Heart right ventricle (tissue), 16 donors: ENCODE data around the gene NDUFS3. TPM values are rescaled to one million over a fixed set of nuclear protein-coding genes. Genes with fewer than 3 reads are reported as not detected.

Source experiments
- ATAC-seq, 8 donors: fragments of 200-7000 bp; cut with Tn5 transposase; one replicate each; pipeline ENCODE4 v1.9.1; 2020; ENCODE audit warnings: mild to moderate bottlenecking in 8 of 8, moderate library complexity in 8 of 8, moderate number of reproducible peaks in 1 of 8
- DNase-seq, 2 donors: peaks; one replicate each; pipeline ENCODE4 v3.0.0-alpha.2; 2020
- H3K27ac ChIP-seq, 10 donors: fragments of 200-600 bp; sonication (generic) in 2 of 10; one replicate each; pipeline versions ENCODE4 v1.5.0 to v1.8.0; 2020 to 2022; ENCODE audit warnings: mild to moderate bottlenecking in 3 of 10
- H3K27me3 ChIP-seq, 7 donors: fragments of 200-600 bp; one replicate each; pipeline ENCODE4 v1.8.0; 2021 to 2022; ENCODE audit warnings: mild to moderate bottlenecking in 2 of 7
- H3K36me3 ChIP-seq, 9 donors: fragments of 200-600 bp; sonication (generic) in 1 of 9; one replicate each; pipeline versions ENCODE4 v1.5.0 to v1.8.0; 2020 to 2022; ENCODE audit warnings: mild to moderate bottlenecking in 2 of 9
- H3K4me1 ChIP-seq, 9 donors: fragments of 200-600 bp; sonication (generic) in 1 of 9; one replicate each; pipeline versions ENCODE4 v1.5.0 to v1.8.0; 2020 to 2022; ENCODE audit warnings: mild to moderate bottlenecking in 4 of 9
- H3K4me3 ChIP-seq, 10 donors: fragments of 200-600 bp; sonication (generic) in 2 of 10; one replicate each; pipeline versions ENCODE4 v1.5.0 to v1.8.0; 2020 to 2022; ENCODE audit warnings: mild to moderate bottlenecking in 7 of 10, moderate library complexity in 2 of 10
- H3K9me3 ChIP-seq, 11 donors: fragments of 200-600 bp in 10 of 11; sonication (generic) in 2 of 11; one replicate each; pipeline versions ENCODE4 v1.5.0 to v1.8.0; 2013 to 2022; ENCODE audit warnings: mild to moderate bottlenecking in 2 of 11, control low read depth in 1 of 11, moderate library complexity in 1 of 11
- WGBS, 2 donors: extraction: QIAGEN DNeasy Blood & Tissue Kit; methylation state at CpG; one replicate each; pipeline ENCODE4 v1.1.7; 2013; ENCODE audit warnings: inconsistent platforms in 1 of 2; 5-methylcytosine and 5-hydroxymethylcytosine counted together
- intact Hi-C, 10 donors: fragments of 100-400 bp; cut with DNase I; formaldehyde crosslinking; loops; one replicate each; pipeline versions ENCODE4 v1.11.1 to v1.14.2; 2022
- polyA plus RNA-seq, 2 donors: library from polyadenylated mRNA; stranded (reverse); fragments of 200-250 nt; gene quantifications; one replicate each; pipeline ENCODE4 v1.2.3, GENCODE V29; 2013
- total RNA-seq, 10 donors: library from RNA; stranded (reverse); fragmentation: NEBNext Ultra II Directional in 3 of 10; extraction: Animal tissue kit (Norgen Biotek cat#: 25700) in 3 of 10; gene quantifications; one replicate each; pipeline versions ENCODE4 v1.2.1 to v1.2.4, GENCODE V29; 2021 to 2023
- TF ChIP-seq, protein P1 (sequence below), 9 donors: fragments of 200-600 bp; sonication (generic) in 2 of 9; IDR thresholded peaks; one replicate each; pipeline versions ENCODE4 v1.5.0 to v1.8.0; 2021 to 2022; ENCODE audit warnings: antibody characterized with exemption in 9 of 9, mild to moderate bottlenecking in 5 of 9, moderate library complexity in 1 of 9
- donor health status: Arrhythmogenic right ventricular cardiomyopathy.
- donor health status: ischemic (EF 13 %, LVEDD 7.1; RV severe dilation, severe dysfunction).
- donor health status: healthy with polysubstance abuse.
- donor health status: DM: no; HTN: yes; CAD: no.
- donor health status: DM: no; HTN: no; CAD: no.
- donor health status: ischemic (EF 25% LVEDD 6.9; RV normal size, moderate dysfunction).
- donor health status: ischemic (EF 25% LVEDD 5.7; RV mildly dilated, moderate dysfunction).
- donor health status: healthy.
- donor health status: DM: yes; HTN: yes; CAD: no.
- donor health status: Ischemic cardiomyopathy.
- donor health status: ischemic (EF 35%, LVEDD 5.7; RV mildly dilated, moderate dysfunction).
- donor health status: nonischemic (EF 11% LVEDD 7.7; RV severe dilation, severe dysfunction).
- donor health status: DM: yes; HTN: yes; CAD: no.
- donor health status: PGD.
- donor health status: ischemic (EF 29% LVEDD 5.4; RV normal size, mild dysfunction).
- donor health status: nonischemic (EF 23%, LVEDD 6.1; RV moderate dilation, normal function).

Gene NDUFS3
- total and polyA plus RNA-seq, 12 donors = 171 to 570 (median 294) TPM

DNA sequence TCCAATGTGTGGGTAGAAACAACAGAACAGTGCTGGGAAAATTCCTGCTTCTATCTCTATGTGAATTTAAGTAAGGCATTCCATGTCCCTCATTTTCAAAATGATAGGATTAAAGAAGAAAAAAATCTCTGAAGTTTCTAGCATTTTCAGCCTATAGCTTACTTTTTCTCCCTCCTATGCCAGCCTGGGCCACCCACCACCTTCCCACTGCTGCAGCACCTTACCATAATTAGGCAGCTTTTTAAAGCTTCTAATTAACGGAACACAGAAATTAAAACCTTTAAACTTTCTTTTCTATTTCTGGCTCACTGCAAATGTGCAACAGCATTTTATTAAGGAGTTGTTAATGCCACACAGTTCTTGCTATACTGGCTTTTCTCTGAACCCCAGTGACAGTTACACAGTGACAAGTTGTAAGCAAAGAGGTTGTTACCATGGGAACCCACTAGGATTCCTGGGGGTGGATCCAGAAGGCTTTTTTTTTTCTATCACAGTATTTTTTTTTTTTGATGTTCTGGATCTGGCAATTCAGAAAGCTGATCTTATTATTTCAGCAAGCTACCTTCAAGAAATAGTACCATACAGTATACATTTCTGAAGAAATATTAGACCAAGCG, 46.2 kb upstream of the NDUFS3 start:
- H3K27ac ChIP-seq = peak overlapping the region in 1 of 10 donors; percentile 37
- TF ChIP-seq, protein P1, sequence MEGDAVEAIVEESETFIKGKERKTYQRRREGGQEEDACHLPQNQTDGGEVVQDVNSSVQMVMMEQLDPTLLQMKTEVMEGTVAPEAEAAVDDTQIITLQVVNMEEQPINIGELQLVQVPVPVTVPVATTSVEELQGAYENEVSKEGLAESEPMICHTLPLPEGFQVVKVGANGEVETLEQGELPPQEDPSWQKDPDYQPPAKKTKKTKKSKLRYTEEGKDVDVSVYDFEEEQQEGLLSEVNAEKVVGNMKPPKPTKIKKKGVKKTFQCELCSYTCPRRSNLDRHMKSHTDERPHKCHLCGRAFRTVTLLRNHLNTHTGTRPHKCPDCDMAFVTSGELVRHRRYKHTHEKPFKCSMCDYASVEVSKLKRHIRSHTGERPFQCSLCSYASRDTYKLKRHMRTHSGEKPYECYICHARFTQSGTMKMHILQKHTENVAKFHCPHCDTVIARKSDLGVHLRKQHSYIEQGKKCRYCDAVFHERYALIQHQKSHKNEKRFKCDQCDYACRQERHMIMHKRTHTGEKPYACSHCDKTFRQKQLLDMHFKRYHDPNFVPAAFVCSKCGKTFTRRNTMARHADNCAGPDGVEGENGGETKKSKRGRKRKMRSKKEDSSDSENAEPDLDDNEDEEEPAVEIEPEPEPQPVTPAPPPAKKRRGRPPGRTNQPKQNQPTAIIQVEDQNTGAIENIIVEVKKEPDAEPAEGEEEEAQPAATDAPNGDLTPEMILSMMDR (IDR thresholded peaks at IDR 0.05) = no peak
- ATAC-seq (peak in 2 of 8 donors; percentile 47 to 51), DNase-seq (no peak)
- WGBS, 2 donors = 75 to 87% methylated on average over 2 of the region's 2 CpGs
- H3K4me3 ChIP-seq = no peak overlapping the region
- peaks cover 4 to 85% (median 67%) of the 10 kb centered on the region in 9 donors for H3K4me1 ChIP-seq
- intact Hi-C loops = loop anchor here in 1 of 10 donors (10.0 kb wide), 1 partner anchor 48 kb away; no protein-coding TSS in a partner anchor
- no peaks in the 10 kb centered on the region for H3K27me3 ChIP-seq
- H3K9me3 ChIP-seq = no peaks in the 10 kb centered on the region
- H3K36me3 ChIP-seq = peaks cover 0 to 37% (median 0%) of the 10 kb centered on the region in 9 donors

DNA sequence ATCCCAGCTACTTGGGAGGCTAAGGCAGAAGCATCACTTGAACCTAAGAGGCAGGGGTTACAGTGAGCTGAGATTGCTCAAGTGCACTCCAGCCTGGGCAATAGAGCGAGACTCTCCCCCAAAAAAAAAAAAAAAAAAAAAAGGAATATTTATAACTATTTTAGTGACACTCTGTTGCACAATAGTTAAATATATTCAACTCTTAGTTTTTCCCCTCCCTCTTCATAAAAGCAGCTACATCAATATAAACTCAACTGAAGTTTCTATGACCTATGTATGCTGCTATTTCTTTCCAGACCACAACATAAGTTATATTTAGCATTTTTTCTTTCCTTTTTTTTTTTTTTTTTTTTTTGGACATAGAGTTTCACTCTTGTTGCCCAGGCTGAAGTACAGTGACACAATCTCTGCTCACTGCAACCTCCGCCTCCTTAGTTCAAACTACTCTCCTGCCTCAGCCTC, 45.2 kb upstream of the NDUFS3 start:
- H3K36me3 ChIP-seq = peaks cover 0 to 33% (median 0%) of the 10 kb centered on the region in 9 donors
- no peak for DNase-seq
- WGBS, 2 donors = 81 to 85% methylated on average over 2 of the region's 2 CpGs
- TF ChIP-seq, protein P1 (IDR thresholded peaks at IDR 0.05) = no peak
- H3K4me3 ChIP-seq = no peak overlapping the region
- H3K27ac ChIP-seq = no peak overlapping the region
- intact Hi-C loops = loop anchor here in 1 of 10 donors (10.0 kb wide), 1 partner anchor 49 kb away; no protein-coding TSS in a partner anchor
- peaks cover 4 to 93% (median 74%) of the 10 kb centered on the region in 9 donors for H3K4me1 ChIP-seq
- H3K9me3 ChIP-seq = no peaks in the 10 kb centered on the region
- no peaks in the 10 kb centered on the region for H3K27me3 ChIP-seq
- no peak for ATAC-seq

DNA sequence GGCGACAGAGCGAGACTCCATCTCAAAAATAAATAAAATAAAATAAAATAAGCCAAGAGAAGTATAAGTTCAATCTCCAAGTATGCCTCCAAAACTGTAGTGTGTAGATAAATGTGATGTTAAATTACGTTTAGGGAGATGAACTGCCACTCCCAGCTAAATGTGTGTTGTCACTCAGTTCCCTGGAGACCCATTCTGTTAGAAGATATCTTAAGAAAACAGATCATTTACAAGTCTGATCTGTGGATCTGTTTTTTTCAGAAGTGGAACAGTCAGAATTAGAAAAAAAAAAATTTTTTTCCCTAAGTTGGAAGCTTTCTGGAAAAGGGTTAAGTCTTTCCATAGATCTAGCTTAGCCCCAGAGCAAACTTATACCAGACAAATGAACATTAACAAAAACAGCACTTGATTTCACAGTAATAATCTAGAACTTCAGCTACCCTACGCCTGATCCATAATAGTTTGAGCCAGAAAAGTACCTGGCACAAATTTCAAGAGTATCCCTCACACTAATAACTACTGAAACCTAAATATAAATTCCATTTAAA, 44.1 kb upstream of the NDUFS3 start:
- Histone ChIP-seq H3K27ac (no peak overlapping the region), H3K9me3 (no peaks in the 10 kb centered on the region), H3K27me3 (no peaks in the 10 kb centered on the region), H3K4me3 (no peak overlapping the region), H3K4me1 (peaks cover 11 to 98% (median 85%) of the 10 kb centered on the region in 9 donors), H3K36me3 (peaks cover 0 to 24% (median 0%) of the 10 kb centered on the region in 9 donors)
- 82 to 83% methylated on average over 4 of the region's 4 CpGs for WGBS, 2 donors
- TF ChIP-seq, protein P1 (IDR thresholded peaks at IDR 0.05) = no peak
- no peak for ATAC-seq
- intact Hi-C loops = loop anchor here in 3 of 10 donors (5.0 to 10.0 kb wide), 3 partner anchors 32 to 50 kb away; no protein-coding TSS in a partner anchor
- no peak for DNase-seq

DNA sequence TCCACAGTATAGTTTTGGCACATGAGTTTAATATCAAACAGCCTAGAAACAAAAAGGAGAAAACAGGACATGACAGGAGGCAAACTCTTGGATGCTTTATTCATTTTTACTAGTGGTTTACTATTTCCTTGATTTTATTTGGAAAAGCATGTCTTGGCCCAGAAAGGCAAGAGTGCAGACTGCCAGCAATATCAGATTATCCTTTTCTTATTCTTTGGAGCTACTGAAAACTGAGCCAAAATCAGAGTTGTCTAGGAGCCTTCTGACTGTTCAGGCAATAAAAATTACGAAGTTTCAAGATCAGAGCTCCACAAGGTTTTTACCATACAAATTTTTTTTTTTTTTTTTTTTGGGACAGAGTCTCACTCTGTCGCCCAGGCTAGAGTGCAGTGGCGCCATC, 42.0 kb upstream of the NDUFS3 start:
- intact Hi-C loops = loop anchor here in 3 of 10 donors (5.0 to 10.0 kb wide), 3 partner anchors 35 to 52 kb away; no protein-coding TSS in a partner anchor
- H3K9me3 ChIP-seq = no peaks in the 10 kb centered on the region
- no peaks in the 10 kb centered on the region for H3K27me3 ChIP-seq
- TF ChIP-seq, protein P1 (IDR thresholded peaks at IDR 0.05) = no peak
- no peak for DNase-seq
- WGBS, 2 donors = 79 to 84% methylated on average over 3 of the region's 3 CpGs
- H3K4me3 ChIP-seq = no peak overlapping the region
- peaks cover 0 to 17% (median 0%) of the 10 kb centered on the region in 9 donors for H3K36me3 ChIP-seq
- H3K4me1 ChIP-seq = peaks cover 15 to 96% (median 85%) of the 10 kb centered on the region in 9 donors
- ATAC-seq = no peak
- no peak overlapping the region for H3K27ac ChIP-seq
